ENCODE measurements around the gene LRRC8E.
"Not testable (repeated sequence)": the region's sequence is repeated elsewhere in the genome, so short reads cannot be mapped to it uniquely, and the experiment has no call there.

LRRC8E gene

GRCh38 chr19:7920519-7921301 lies 32.4 kb downstream of the LRRC8E start:
- peak; percentile 99 for DNase-seq (ENCODE audit: low spot score)

DNA sequence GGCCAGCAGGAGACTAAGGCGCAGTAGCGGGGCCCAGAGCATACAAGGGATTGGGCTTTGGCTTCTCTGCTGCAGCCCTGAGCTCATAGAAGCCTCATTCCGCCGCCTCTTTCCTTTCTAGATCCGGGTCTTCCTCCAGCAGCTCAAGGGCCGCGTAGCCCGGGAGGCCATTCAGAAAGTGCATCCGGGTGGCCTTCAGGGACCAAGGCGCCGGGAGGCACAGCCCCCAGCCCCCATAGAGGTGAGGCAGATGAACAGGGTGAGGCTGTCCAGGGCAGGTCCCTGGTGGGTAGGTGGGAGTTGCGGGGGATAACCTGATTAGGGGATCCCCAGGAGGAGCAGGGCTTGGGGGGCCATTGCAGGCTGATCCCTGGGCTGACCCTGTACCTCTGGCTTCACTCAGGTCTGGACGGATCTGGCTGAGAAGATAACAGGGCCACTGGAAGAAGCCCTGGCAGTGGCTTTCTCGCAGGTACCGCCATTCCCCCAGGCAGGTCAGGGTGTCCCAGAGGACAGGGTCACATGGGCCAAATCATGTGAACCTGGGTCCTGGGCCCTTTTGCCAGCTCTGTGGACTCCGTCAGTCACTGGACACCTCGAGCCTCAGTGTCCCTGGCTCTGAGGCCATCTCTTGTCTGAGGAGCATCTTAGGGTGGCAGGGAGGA lies 33.1 kb downstream of the LRRC8E start:
- no peak for DNase-seq (ENCODE audit: low spot score)

GRCh38 chr19:7921967-7922835 lies 33.9 kb downstream of the LRRC8E start:
- DNase-seq (ENCODE audit: low spot score), result no peak

GRCh38 chr19:7922836-7923195 lies 34.5 kb downstream of the LRRC8E start:
- no peak for DNase-seq (ENCODE audit: low spot score)

- DNase-seq (ENCODE audit: low spot score), result no peak
Observed at GRCh38 chr19:7923295-7924191, 35.2 kb downstream of the LRRC8E start.

DNA sequence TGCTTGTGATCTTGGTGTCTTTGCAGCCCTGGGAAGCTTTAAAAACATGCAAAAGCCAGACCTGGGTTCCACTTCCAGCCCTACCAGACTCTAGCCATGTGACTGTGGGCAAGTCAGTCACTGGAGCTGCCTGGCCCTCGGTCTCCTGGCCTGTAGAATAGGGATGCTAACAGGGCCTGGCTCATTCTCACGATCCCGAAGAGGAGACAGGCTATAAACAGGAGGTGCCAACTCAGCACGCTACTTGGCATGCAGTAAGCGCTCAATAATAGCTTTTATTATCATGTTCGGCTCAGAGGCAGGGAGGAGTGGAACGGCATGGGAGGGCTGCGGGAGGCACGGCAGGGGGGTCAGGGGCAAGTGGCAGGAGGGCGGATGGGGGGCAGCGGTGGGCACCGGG lies 35.9 kb downstream of the LRRC8E start:
- no peak for DNase-seq (ENCODE audit: low spot score)

DNA sequence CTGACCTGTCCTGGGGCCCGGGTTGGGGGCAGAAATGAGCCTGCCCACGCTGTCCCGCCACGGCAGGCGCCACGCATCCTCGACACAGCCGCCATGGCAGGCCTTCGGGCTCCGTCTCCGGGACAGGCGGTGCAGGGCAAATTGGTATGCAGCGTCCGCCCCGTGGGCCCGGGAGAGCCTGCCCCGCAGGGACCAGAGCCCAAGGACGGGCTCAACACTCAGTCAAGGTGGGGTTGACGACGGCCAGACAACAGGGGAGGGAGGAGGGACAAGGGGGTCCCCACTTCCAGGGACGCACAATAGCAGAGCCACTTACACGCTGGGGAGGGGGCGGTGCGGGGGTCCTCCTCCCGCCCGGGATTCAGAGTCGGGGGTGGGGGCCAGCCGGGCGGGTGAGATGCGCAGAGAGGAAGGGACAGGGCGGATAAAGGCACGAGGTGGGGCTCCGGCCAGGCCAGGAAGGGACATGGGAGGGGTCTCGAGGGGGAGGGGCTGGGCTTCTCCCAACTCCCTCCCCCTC lies 36.4 kb downstream of the LRRC8E start:
- DNase-seq (ENCODE audit: low spot score), result no peak

GRCh38 chr19:7925171-7925851 lies 37.0 kb downstream of the LRRC8E start:
- DNase-seq (ENCODE audit: low spot score), result no peak

DNA sequence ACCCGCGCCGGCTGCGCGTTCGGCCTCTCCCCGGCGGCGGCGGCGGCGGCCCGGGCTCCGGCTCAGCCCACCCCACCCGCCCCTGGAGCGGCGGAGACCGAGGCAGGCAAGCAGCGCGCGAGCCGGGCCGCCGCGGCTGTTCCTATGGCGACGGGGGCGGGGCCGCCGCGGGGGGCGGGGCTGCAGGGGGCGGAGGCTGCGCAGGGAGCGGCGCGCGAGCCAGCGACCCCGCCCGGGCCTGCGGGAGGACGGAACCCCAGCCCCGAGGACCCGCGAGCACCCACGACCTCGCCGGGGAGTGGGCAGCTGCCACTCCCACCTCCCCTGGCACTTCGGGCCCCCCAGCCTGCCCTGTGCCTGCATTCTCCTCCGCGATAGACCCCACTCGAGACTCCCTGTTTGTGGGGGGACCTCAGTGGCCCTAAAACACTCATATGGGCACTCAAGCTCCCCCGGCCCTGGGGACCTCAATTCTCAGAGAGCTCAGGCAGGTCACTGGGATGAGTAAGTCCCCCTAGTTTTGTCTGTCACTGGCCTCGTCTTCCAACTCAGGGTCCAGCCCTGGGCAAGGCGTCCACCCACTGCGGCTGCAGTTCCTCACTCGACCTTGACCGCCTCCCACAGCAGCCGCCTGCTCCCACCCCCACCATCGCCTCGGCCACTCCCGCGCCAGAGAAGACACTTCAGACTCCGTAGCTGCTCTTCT lies 37.9 kb downstream of the LRRC8E start, which contains the start of gene CTXN1:
CTXN1 (minus strand) TSS at position 115 of the 706 bp plus-strand sequence. CDS start 597 bp downstream, outside the sequence.
- no peak for DNase-seq (ENCODE audit: low spot score)

DNA sequence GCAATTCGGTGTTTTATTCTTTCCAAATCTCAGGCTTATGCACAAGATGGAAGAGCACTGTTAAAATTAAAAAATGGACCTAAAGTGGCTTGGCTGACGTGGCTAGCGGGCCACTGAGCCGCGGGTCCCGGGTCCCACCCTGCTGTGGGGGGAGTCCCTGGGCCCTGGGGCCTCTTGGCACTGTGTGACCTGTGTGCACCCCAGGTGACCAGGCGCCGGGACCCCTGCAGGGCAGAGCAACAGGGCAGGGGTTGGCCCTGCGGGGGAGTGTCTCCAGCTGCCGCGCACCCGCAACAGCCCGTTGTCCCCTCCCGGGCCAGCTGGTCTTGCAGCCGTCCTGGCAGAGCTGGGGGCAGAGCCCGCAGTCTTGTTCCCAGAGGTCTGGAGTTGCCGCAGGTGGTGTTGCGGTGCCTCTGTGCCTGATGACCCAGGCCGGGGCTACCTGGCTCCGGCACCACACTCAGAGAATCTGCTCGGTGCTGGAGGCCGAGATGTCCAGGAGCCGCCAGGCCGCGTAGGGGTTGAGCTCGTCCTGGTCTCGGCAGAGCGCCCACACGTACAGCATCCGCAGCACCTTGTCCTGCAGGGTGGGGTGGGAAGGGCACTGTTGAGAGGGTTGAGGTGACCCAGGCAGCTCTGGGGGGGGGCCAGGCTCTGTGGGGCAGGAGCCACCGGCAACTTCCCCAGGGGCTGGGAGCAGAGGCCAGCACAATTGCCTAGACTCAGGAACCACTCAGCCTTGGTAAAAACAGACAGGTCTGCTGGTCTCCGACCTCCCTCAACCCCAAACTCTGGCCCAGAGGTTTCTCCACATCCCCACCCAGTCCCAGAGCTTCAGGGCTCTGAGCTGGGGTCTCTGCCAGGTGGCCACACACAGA lies 38.7 kb downstream of the LRRC8E start:
- DNase-seq (ENCODE audit: low spot score), result peak; percentile 68

- peak; percentile 65 for DNase-seq (ENCODE audit: low spot score)
Observed at GRCh38 chr19:7927605-7928333, 39.5 kb downstream of the LRRC8E start.

DNA sequence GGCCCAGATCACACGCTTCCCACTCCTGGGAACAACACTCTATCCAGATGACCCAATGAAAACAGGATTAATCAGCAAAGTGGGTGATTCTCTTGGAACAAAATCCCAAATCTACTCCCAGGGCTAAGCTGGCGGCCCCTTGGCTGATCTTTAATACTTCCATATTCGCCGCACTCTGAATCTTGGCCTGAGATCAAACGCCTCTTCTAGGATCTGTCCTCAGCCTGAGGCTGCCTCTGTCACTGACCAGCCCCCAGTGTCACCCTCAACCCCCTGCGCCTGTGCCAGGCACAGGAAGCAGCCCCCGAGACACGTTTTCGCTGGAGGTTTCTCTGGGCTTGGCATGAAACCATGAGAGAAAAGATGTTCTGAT lies 40.0 kb downstream of the LRRC8E start:
- DNase-seq (ENCODE audit: low spot score), result no peak

DNA sequence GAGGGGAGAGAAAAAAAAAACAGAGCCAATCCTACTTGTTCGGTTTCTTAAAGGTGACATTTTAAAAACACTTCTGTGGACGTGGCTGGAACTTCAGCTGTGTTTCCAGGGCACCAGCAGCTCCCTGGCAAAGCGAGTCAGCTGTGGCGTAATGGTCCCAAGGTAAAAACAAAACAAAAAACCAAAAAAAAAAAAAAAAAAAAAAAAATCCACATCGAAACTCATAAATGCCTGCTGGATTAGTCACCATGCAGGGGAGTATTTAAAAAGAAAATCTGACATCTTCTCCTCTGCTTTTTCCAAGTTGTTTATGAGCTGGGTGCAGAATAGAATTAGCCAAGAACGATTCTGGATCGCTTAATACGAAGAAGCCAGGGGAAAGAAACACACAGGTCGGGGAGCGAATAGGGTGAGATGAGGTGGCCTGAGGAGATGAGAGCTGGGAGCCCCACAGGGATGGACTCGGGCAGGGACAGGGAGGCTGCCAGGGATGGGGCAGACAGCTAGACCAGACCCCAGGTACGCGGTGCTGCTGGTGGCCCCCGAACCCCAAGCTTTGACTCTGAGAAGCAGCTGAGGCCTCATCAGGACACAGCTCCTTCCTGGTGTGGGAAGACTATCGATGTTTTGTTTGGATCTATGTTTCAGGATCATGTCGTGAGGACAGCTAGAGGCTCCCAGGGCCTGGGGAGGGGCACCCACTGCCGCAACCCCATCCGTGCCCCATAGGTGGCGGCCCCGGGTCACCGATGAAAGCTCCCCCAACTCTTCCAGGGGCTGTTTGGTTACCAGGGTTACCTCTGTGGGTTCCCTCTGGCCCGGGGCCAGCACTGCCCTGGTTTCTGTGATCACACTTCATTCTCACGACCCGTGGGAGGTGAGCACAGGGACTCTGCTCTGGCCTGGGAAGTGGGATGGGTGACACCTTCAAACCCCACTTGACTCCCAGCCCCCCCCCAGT lies 40.7 kb downstream of the LRRC8E start:
- DNase-seq (ENCODE audit: low spot score), result no peak

DNA sequence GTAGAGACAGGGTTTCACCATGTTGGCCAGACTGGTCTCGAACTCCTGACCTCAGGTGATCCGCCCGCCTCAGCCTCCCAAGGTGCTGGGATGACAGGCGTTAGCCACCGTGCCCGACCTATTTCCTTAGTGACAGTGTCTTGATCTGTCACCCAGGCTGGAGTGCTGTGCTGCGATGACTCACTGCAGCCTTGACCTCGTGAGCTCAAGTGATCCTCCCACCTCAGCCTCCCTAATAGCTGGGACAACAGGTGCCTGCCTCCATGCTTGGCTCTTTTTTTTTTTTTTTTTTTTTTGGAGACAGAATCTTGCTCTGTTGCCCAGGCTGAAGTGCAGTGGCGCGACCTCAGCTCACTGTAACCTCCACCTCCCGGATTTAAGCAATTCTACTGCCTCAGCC lies 41.7 kb downstream of the LRRC8E start:
- not testable (repeated sequence) for DNase-seq (ENCODE audit: low spot score)

DNA sequence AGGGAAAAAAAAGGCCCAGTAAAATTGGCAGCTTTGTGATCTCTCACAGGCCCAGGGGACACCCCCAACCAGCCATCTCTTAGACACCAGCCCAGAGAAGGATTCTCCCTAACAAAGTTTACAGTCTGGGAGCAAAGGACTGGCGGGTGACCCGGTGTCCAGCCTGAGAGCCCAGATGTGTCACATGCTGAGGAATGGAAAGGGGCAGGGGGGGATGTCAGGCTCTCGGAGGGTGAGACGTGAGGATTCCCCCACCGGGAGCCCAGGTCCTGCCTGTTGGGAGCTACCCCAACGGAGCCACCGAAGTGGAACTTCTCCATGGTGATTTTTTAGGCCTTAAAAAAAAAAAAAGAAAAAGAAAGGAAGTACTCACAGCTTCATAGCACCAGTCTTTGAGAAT lies 42.5 kb downstream of the LRRC8E start:
- DNase-seq (ENCODE audit: low spot score), result no peak

DNA sequence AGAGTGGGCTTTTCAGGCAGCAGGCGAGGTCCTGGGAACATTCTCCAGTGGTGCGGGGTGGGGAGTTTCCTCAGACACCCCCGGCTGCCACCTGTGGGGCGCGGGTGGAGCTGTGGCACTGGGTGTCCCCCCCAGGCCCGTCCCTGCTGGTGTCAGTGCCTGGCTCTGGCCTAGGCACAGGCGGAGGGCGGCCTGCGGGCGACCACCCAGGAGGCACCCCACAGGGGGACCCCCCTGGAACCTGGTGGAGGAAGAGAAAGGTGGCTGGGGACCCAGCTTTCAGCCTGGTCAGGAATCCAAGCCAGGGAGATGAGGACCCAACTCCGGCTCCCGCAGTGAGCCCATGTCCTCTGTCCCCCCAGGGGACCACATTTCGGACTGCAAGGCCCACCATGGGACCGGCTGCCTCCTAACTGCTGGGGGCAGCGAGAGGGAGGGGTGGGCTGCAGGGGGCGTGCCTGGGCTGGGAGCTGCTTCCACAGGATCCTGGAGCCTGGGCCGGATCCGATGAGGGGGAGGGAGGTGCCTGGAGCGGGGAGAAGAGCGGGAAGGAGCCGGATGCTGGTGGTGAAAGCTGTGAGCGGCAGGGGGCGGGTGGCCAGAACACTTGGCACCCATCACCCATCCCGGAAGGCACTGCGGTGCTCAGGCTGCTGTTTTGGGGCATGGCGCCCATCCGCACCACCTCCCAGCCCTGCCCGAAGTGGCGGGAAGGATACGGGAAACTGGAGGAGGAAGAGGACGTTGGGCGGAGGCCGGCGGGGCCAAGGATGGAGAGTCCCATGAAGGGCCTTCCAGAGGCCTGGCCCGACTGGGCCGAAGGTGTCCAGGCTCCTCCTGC lies 43.1 kb downstream of the LRRC8E start:
- DNase-seq (ENCODE audit: low spot score), result no peak

Measured in left forelimb (tissue), 1 donor.